ENCODE data around the gene GOLPH3. TPM values are rescaled to one million over a fixed set of nuclear protein-coding genes. Genes with fewer than 3 reads are reported as not detected.
"Not testable (repeated sequence)": the region's sequence is repeated elsewhere in the genome, so short reads cannot be mapped to it uniquely, and the experiment has no call there.

Gene GOLPH3
- total RNA-seq, 2 donors from 2014 or later, result 128 to 130 TPM

- TF ChIP-seq CTCF (IDR thresholded peaks at IDR 0.05), result no peak
- H3K27ac ChIP-seq, result no peak overlapping the region
- no peak overlapping the region for H3K4me3 ChIP-seq
- H3K9ac ChIP-seq (ENCODE audit: low read depth in 2 of 2, low read length in 2 of 2), result no peak overlapping the region
- no peaks in the 10 kb centered on the region for H3K9me3 ChIP-seq
- intact Hi-C loops (cut with DNase I), result no loop called here
- no peaks in the 10 kb centered on the region for H3K36me3 ChIP-seq
- DNase-seq, result no peak
- H3K4me1 ChIP-seq, result no peaks in the 10 kb centered on the region
- H3K27me3 ChIP-seq, result no peaks in the 10 kb centered on the region
These were observed 47.4 kb downstream of the GOLPH3 start for GRCh38 chr5:32126691-32127090.

GRCh38 chr5:32123889-32124676 is 50.0 kb downstream of the GOLPH3 start:
- intact Hi-C loops (cut with DNase I), result no loop called here
- no peaks in the 10 kb centered on the region for H3K9me3 ChIP-seq
- no peak for DNase-seq
- H3K36me3 ChIP-seq, result no peaks in the 10 kb centered on the region
- H3K27ac ChIP-seq, result no peak overlapping the region
- no peak overlapping the region for H3K9ac ChIP-seq (ENCODE audit: low read depth in 2 of 2, low read length in 2 of 2)
- no peak overlapping the region for H3K4me3 ChIP-seq
- H3K27me3 ChIP-seq, result no peaks in the 10 kb centered on the region
- TF ChIP-seq CTCF (IDR thresholded peaks at IDR 0.05), result no peak
- no peaks in the 10 kb centered on the region for H3K4me1 ChIP-seq

- DNase-seq, result no peak
- Histone ChIP-seq H3K9me3 (no peaks in the 10 kb centered on the region), H3K27me3 (no peaks in the 10 kb centered on the region), H3K9ac (ENCODE audit: low read depth in 2 of 2, low read length in 2 of 2) (no peak overlapping the region), H3K36me3 (no peaks in the 10 kb centered on the region), H3K27ac (no peak overlapping the region), H3K4me1 (no peaks in the 10 kb centered on the region), H3K4me3 (no peak overlapping the region)
- intact Hi-C loops (cut with DNase I), result no loop called here
- TF ChIP-seq CTCF (IDR thresholded peaks at IDR 0.05), result no peak
These were observed 50.9 kb downstream of the GOLPH3 start for GRCh38 chr5:32123058-32123805.

GRCh38 chr5:32118922-32119321 is 55.2 kb downstream of the GOLPH3 start:
- intact Hi-C loops (cut with DNase I), result loop anchor here (10.0 kb wide), 1 partner anchor 206 kb away; no protein-coding TSS in a partner anchor

GRCh38 chr5:32116574-32117313 is 57.4 kb downstream of the GOLPH3 start:
- Histone ChIP-seq H3K4me1 (no peaks in the 10 kb centered on the region), H3K27me3 (no peaks in the 10 kb centered on the region), H3K9ac (ENCODE audit: low read depth in 2 of 2, low read length in 2 of 2) (no peak overlapping the region), H3K36me3 (no peaks in the 10 kb centered on the region), H3K27ac (no peak overlapping the region), H3K9me3 (no peaks in the 10 kb centered on the region), H3K4me3 (no peak overlapping the region)
- no peak for TF ChIP-seq CTCF (IDR thresholded peaks at IDR 0.05)
- DNase-seq, result no peak
- intact Hi-C loops (cut with DNase I), result loop anchor here (10.0 kb wide), 1 partner anchor 208 kb away; no protein-coding TSS in a partner anchor

More at GRCh38 chr5:32118922-32119321, 55.2 kb downstream of the GOLPH3 start:
- H3K9ac ChIP-seq (ENCODE audit: low read depth in 2 of 2, low read length in 2 of 2); H3K9me3 ChIP-seq; H3K27ac ChIP-seq; H3K4me1 ChIP-seq; H3K27me3 ChIP-seq; H3K4me3 ChIP-seq; DNase-seq; H3K36me3 ChIP-seq: not testable (repeated sequence)
